A673 (cell line): Measurements from ENCODE around the gene IQCM. TPM values are rescaled to one million over a fixed set of nuclear protein-coding genes. Genes with fewer than 3 reads are reported as not detected.

Experiments
- BruUV-seq: library from RNA; stranded (reverse); fragments of 400-500 nt; replicated peaks from 2 replicates; lab custom pipeline; 2021; lab: Mats Ljungman, UMichigan
- CTCF ChIA-PET: fragments of 300-600 bp; sonication (Branson Sonifier 250); formaldehyde crosslinking; loops from one replicate; lab custom pipeline; 2022; ENCODE audit warnings: antibody characterized with exemption; lab: Charles Lee
- POLR2A ChIA-PET: fragments of 300-600 bp; sonication (Branson Sonifier 250); formaldehyde crosslinking; loops from one replicate; lab custom pipeline; 2022; ENCODE audit warnings: antibody characterized with exemption; ENCODE audit not compliant: low non-redundant PET; lab: Charles Lee
- DNase-seq: peaks from one replicate; pipeline ENCODE4 v3.0.0-alpha.2; 2015; ENCODE audit warnings: low spot score
- H3K27ac ChIP-seq: fragments of 200-600 bp; sonication (generic); 2 replicates; pipeline ENCODE4 v1.5.1; 2016; ENCODE audit warnings: mixed run types, low read depth, mild to moderate bottlenecking, mixed read lengths, antibody characterized with exemption, low read length; ENCODE audit not compliant: poor library complexity, severe bottlenecking
- H3K27me3 ChIP-seq: fragments of 200-600 bp; sonication (generic); replicated peaks from 2 replicates; pipeline ENCODE4 v1.6.1; 2017; ENCODE audit warnings: mixed run types, low read depth, mild to moderate bottlenecking, mixed read lengths, antibody characterized with exemption, low read length; ENCODE audit not compliant: insufficient read depth, poor library complexity
- H3K36me3 ChIP-seq: fragments of 200-600 bp; sonication (generic); 2 replicates; pipeline ENCODE4 v1.6.1; 2016; ENCODE audit warnings: mixed run types, mild to moderate bottlenecking, mixed read lengths, antibody characterized with exemption, low read length; ENCODE audit not compliant: insufficient read depth, poor library complexity, severe bottlenecking
- H3K4me1 ChIP-seq: fragments of 200-600 bp; sonication (generic); 2 replicates; pipeline ENCODE4 v1.6.1; 2017; ENCODE audit warnings: mixed run types, mild to moderate bottlenecking, mixed read lengths, antibody characterized with exemption, low read length; ENCODE audit not compliant: insufficient read depth, poor library complexity, severe bottlenecking
- H3K4me3 ChIP-seq: fragments of 200-600 bp; sonication (generic); 2 replicates; pipeline ENCODE4 v1.5.1; 2016; ENCODE audit warnings: low read depth, mixed run types, mild to moderate bottlenecking, mixed read lengths, low read length; ENCODE audit not compliant: poor library complexity, severe bottlenecking
- H3K9me3 ChIP-seq: fragments of 200-600 bp; sonication (generic); 2 replicates; pipeline ENCODE4 v1.6.1; 2016; ENCODE audit warnings: mixed run types, low read depth, mild to moderate bottlenecking, mixed read lengths, antibody characterized with exemption, low read length; ENCODE audit not compliant: poor library complexity, severe bottlenecking
- EZH2 ChIP-seq: fragments of 200-600 bp; sonication (generic); IDR thresholded peaks from 2 replicates; pipeline ENCODE4 v1.6.1; 2017; ENCODE audit warnings: borderline replicate concordance, low read depth, mild to moderate bottlenecking, mixed read lengths, antibody characterized with exemption, low read length; ENCODE audit not compliant: poor library complexity, severe bottlenecking
- intact Hi-C: fragments of 100-400 bp; cut with micrococcal nuclease; formaldehyde crosslinking; loops from one replicate; pipeline ENCODE4 v1.10.0; 2022; ENCODE audit not compliant: unreplicated experiment
- total RNA-seq: library from RNA; stranded (reverse); gene quantifications from 2 replicates; pipeline ENCODE4 v1.2.3, GENCODE V29; 2021
- TF ChIP-seq, protein P1 (sequence below): fragments of 300-800, 200-600 bp; sonication (generic); conservative IDR thresholded peaks from 2 replicates; pipeline ENCODE4 v1.5.1; 2017; ENCODE audit warnings: low read depth, mild to moderate bottlenecking, antibody characterized with exemption, low read length, moderate library complexity, mixed read lengths

The IQCM gene
- total RNA-seq, 1 experiment from 2014 or later, result not detected

DNA sequence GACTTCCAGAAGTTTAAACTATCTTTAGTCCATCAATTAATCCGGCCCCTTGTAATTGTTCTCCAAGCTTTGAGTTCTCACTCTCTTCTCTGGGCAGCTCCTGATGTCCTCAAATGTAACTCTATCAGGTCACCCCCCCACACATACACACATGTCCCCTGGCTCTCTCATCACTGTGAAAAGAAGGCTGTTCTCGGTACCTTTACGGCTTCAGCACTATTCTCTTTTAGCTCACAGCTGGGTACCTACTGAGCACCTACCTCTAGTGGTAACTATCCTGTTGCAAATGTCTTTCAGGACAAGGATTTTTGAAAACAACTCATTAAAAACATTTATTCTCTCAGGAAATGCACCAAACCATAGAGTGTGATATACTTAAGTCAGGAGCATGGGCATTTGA lies 115.4 kb downstream of the IQCM start:
- no TSS peak for BruUV-seq
- ChIA-PET POLR2A (no interaction called here), CTCF (no interaction called here)
- Histone ChIP-seq H3K9me3 (no peaks in the 10 kb centered on the region), H3K36me3 (no peaks in the 10 kb centered on the region), H3K27ac (no peak overlapping the region), H3K4me3 (no peak overlapping the region), H3K4me1 (no peaks in the 10 kb centered on the region), H3K27me3 (no peaks in the 10 kb centered on the region)
- no peak for DNase-seq
- intact Hi-C loops, result no loop called here
- TF ChIP-seq, protein P1, sequence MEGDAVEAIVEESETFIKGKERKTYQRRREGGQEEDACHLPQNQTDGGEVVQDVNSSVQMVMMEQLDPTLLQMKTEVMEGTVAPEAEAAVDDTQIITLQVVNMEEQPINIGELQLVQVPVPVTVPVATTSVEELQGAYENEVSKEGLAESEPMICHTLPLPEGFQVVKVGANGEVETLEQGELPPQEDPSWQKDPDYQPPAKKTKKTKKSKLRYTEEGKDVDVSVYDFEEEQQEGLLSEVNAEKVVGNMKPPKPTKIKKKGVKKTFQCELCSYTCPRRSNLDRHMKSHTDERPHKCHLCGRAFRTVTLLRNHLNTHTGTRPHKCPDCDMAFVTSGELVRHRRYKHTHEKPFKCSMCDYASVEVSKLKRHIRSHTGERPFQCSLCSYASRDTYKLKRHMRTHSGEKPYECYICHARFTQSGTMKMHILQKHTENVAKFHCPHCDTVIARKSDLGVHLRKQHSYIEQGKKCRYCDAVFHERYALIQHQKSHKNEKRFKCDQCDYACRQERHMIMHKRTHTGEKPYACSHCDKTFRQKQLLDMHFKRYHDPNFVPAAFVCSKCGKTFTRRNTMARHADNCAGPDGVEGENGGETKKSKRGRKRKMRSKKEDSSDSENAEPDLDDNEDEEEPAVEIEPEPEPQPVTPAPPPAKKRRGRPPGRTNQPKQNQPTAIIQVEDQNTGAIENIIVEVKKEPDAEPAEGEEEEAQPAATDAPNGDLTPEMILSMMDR, result no peak
- TF ChIP-seq EZH2, result no peak

DNA sequence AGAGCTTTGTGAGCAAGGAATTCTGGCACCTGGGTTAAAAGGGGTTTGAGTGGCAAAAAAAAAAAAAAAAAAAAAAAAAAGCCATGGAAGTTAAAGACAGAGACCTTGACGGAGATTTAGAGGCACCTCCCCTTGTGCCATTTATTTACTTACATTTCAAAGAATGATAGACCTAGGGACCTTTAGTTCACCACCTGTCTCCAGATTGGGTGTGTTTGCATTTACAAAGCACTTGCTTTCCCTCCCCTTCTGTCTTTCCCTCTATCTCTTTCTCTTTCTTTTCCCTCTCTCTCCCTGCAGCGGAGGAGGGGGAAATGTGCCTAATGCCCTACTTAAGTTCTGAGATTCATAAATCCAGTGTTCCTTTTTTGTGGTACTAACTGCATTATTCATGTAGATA lies 116.0 kb downstream of the IQCM start:
- no peaks in the 10 kb centered on the region for H3K4me1 ChIP-seq
- ChIA-PET POLR2A (no interaction called here), CTCF (no interaction called here)
- H3K27me3 ChIP-seq, result no peaks in the 10 kb centered on the region
- TF ChIP-seq EZH2, result no peak
- H3K27ac ChIP-seq, result no peak overlapping the region
- no peak for DNase-seq
- H3K4me3 ChIP-seq, result no peak overlapping the region
- no peaks in the 10 kb centered on the region for H3K36me3 ChIP-seq
- no TSS peak for BruUV-seq
- intact Hi-C loops, result no loop called here
- no peaks in the 10 kb centered on the region for H3K9me3 ChIP-seq

DNA sequence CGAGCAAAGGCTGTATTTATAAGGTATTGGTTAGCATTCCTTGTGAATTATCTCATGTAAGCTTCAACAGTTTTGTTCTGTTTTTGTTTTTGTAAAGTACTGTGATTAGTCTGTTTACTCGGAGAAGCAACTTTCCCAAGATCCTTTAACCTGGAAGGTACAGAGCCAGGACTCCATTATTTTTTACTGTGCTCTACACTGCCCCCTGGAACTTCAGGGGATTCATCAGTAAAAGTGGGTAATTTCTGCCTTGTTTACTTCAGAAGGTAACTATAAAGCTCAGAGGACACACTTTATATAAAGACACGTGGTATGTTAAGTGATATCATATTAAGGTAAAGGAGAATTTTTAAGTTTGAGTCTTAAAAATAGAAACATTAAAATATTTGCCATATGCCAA lies 124.9 kb downstream of the IQCM start:
- ChIA-PET POLR2A (no interaction called here), CTCF (no interaction called here)
- Histone ChIP-seq H3K4me3 (no peak overlapping the region), H3K27ac (no peak overlapping the region), H3K27me3 (no peaks in the 10 kb centered on the region), H3K9me3 (no peaks in the 10 kb centered on the region), H3K4me1 (no peaks in the 10 kb centered on the region), H3K36me3 (no peaks in the 10 kb centered on the region)
- intact Hi-C loops, result no loop called here
- BruUV-seq, result no TSS peak
- TF ChIP-seq EZH2, result no peak
- TF ChIP-seq, protein P1, result peak; percentile 45
- no peak for DNase-seq

DNA sequence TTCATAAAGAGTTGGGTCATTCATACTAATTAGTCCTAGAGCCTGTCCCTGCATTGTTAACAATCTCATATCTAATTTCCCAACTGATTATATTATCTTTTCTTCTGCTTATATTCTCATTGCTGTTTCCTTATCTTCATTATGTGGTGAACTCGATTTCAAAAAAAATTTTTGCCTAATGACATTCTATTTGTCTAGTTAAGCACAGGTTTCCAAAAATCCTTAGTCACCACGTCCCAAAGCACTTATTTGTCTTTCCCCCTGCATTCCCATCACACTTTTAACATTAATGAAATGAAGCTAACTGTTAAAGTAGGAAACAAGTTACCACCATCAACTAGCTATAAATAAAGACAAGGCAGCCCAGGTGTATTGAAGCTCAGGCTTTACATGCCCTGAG lies 131.1 kb downstream of the IQCM start:
- Histone ChIP-seq H3K4me1 (no peaks in the 10 kb centered on the region), H3K4me3 (no peak overlapping the region), H3K36me3 (no peaks in the 10 kb centered on the region), H3K9me3 (no peaks in the 10 kb centered on the region), H3K27me3 (no peaks in the 10 kb centered on the region), H3K27ac (no peak overlapping the region)
- ChIA-PET CTCF (no interaction called here), POLR2A (no interaction called here)
- DNase-seq, result no peak
- TF ChIP-seq, protein P1, result no peak
- no peak for TF ChIP-seq EZH2
- intact Hi-C loops, result no loop called here
- no TSS peak for BruUV-seq
